Measurements from ENCODE around the gene CDH1.

The CDH1 gene

GRCh38 chr16:68746951-68747350, 9.9 kb downstream of the CDH1 start:
- in situ Hi-C loops (cut with MboI; ENCODE audit: low pct_unique_long_range_greater_than_20kb, low sequenced_read_pairs, unreplicated experiment) = no loop called here
- DNase-seq (ENCODE audit: low spot score) = no peak
- TF ChIP-seq CTCF (IDR thresholded peaks at IDR 0.05; ENCODE audit: extremely low read depth, insufficient read depth, missing control alignments) = no peak

GRCh38 chr16:68749432-68749831, 12.3 kb downstream of the CDH1 start:
- in situ Hi-C loops (cut with MboI; ENCODE audit: low pct_unique_long_range_greater_than_20kb, low sequenced_read_pairs, unreplicated experiment) = no loop called here
- TF ChIP-seq CTCF (IDR thresholded peaks at IDR 0.05; ENCODE audit: extremely low read depth, insufficient read depth, missing control alignments) = peak; percentile 12
- DNase-seq (ENCODE audit: low spot score) = no peak

GRCh38 chr16:68750193-68750695, 13.2 kb downstream of the CDH1 start:
- no peak for DNase-seq (ENCODE audit: low spot score)
- in situ Hi-C loops (cut with MboI; ENCODE audit: low pct_unique_long_range_greater_than_20kb, low sequenced_read_pairs, unreplicated experiment) = no loop called here
- no peak for TF ChIP-seq CTCF (IDR thresholded peaks at IDR 0.05; ENCODE audit: extremely low read depth, insufficient read depth, missing control alignments)

GRCh38 chr16:68751160-68751559, 14.1 kb downstream of the CDH1 start:
- no peak for DNase-seq (ENCODE audit: low spot score)
- in situ Hi-C loops (cut with MboI; ENCODE audit: low pct_unique_long_range_greater_than_20kb, low sequenced_read_pairs, unreplicated experiment) = no loop called here
- no peak for TF ChIP-seq CTCF (IDR thresholded peaks at IDR 0.05; ENCODE audit: extremely low read depth, insufficient read depth, missing control alignments)

- no peak for TF ChIP-seq CTCF (IDR thresholded peaks at IDR 0.05; ENCODE audit: extremely low read depth, insufficient read depth, missing control alignments)
- DNase-seq (ENCODE audit: low spot score) = no peak
- in situ Hi-C loops (cut with MboI; ENCODE audit: low pct_unique_long_range_greater_than_20kb, low sequenced_read_pairs, unreplicated experiment) = no loop called here
Observed at GRCh38 chr16:68752602-68753001, 15.5 kb downstream of the CDH1 start.

GRCh38 chr16:68754084-68754792, 17.1 kb downstream of the CDH1 start:
- in situ Hi-C loops (cut with MboI; ENCODE audit: low pct_unique_long_range_greater_than_20kb, low sequenced_read_pairs, unreplicated experiment) = no loop called here
- no peak for DNase-seq (ENCODE audit: low spot score)
- no peak for TF ChIP-seq CTCF (IDR thresholded peaks at IDR 0.05; ENCODE audit: extremely low read depth, insufficient read depth, missing control alignments)

All from GM13977 (cell line).